ENCODE results near the gene TTC31.

GRCh38 chr2:74532222-74532621 is 49.3 kb downstream of the TTC31 start:
- TF ChIP-seq CTCF (IDR thresholded peaks at IDR 0.05; ENCODE audit: borderline replicate concordance, extremely low read depth, low read length, poor library complexity, severe bottlenecking) (peak; percentile 53), EZH2 (IDR thresholded peaks at IDR 0.05; ENCODE audit: borderline replicate concordance, low read depth, low read length, severe bottlenecking) (no peak)
